ENCODE results near the gene CFAP52. TPM values are rescaled to one million over a fixed set of nuclear protein-coding genes. Genes with fewer than 3 reads are reported as not detected.
"Not testable (repeated sequence)": the region's sequence is repeated elsewhere in the genome, so short reads cannot be mapped to it uniquely, and the experiment has no call there.

CFAP52 gene
- total RNA-seq (2014; rRNA removed; shearing (Covaris generic); ENCODE audit: low replicate concordance): not detected in 2 replicates

- H3K36me3 ChIP-seq: no peaks in the 10 kb centered on the region
Observed at GRCh38 chr17:9576521-9577372, at the start of gene CFAP52. Gene CFAP52, plus strand, starts transcription at chr17:9576642. Its CDS starts 54 bp downstream, at chr17:9576696.

DNA sequence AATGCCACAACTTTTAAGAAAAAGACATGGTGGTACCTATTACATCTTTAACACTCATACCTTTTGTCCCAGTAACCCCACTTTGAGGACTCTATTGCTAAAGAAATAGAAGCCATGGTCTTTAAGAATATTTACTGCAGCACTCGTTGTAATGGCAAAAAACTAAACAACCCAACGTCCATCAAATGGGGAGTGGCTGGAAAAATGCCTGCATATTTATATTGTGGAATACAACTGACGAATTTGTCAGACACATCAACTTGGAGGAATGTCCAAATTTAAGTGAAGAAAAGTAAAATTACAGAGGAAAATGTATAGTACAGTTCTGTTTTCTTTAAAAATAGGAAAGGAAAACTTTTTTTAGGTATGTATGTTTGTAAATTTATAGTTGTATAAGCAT lies 48.7 kb upstream of the CFAP52 start:
- Histone ChIP-seq H3K27me3 (no peaks in the 10 kb centered on the region), H3K36me3 (no peaks in the 10 kb centered on the region), H3K4me3 (no peak overlapping the region), H3K9me3 (no peaks in the 10 kb centered on the region; the same call in 1 of the 2 replicates)
- no peak for DNase-seq

More at GRCh38 chr17:9576521-9577372, at the start of gene CFAP52:
- Histone ChIP-seq H3K4me3 (peak within 1 kb of the TSS; percentile 87), H3K27me3 (no peaks in the 10 kb centered on the region), H3K9me3 (no peaks in the 10 kb centered on the region)
- peak; percentile 55 for DNase-seq

- no peak for DNase-seq
- no peaks in the 10 kb centered on the region; the same call in 1 of the 2 replicates for H3K9me3 ChIP-seq
- no peaks in the 10 kb centered on the region for H3K27me3 ChIP-seq
- H3K4me3 ChIP-seq: no peak overlapping the region
- H3K36me3 ChIP-seq: no peaks in the 10 kb centered on the region
Observed at GRCh38 chr17:9529033-9529700, 47.3 kb upstream of the CFAP52 start.

DNA sequence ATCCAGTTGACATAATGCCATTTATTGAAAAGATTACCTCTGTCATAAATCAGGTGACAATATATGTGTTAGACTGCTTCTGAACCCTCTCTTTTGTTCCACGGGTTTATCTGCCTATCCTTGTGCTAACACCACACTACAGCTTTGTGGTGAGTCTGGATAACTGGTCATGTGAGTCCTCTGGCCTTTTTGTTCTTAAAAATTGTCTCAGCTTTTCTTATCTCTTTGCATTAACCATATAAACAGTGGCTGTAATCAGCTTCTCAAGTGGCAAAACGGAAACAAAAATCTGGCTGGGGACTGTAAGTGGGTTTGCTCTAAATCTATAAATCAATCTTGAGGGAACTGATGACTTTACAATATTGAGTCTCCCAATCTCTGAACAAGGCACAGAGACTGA lies 45.4 kb upstream of the CFAP52 start:
- Histone ChIP-seq H3K27me3 (no peaks in the 10 kb centered on the region), H3K4me3 (no peak overlapping the region), H3K9me3 (no peaks in the 10 kb centered on the region; the same call in 1 of the 2 replicates), H3K36me3 (no peaks in the 10 kb centered on the region)
- no peak for DNase-seq

DNA sequence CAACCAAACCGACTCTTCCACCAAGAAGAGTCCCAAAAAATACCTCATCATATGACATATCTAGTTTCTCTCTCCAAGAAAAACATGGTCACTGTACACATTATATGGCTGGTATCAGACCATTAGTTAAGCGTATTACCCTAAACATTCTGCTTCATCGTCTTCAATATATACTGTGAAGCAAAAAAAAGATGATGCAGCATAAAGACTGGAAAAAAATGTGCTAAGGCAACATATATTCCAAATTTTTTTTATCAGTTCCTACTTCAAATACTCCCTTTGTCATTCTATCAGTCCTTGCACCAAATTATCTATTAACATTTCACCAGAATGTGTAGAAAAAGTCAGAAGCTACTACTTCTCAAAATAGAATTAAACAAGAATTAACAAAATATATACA lies 43.7 kb upstream of the CFAP52 start:
- no peaks in the 10 kb centered on the region for H3K27me3 ChIP-seq

GRCh38 chr17:9533441-9533840 lies 43.0 kb upstream of the CFAP52 start:
- no peaks in the 10 kb centered on the region for H3K27me3 ChIP-seq
- DNase-seq: no peak
- H3K9me3 ChIP-seq: no peaks in the 10 kb centered on the region
- H3K36me3 ChIP-seq: no peaks in the 10 kb centered on the region
- no peak overlapping the region for H3K4me3 ChIP-seq

More for the DNA sequence above, 43.7 kb upstream of the CFAP52 start:
- DNase-seq: no peak
- Histone ChIP-seq H3K36me3 (no peaks in the 10 kb centered on the region), H3K9me3 (no peaks in the 10 kb centered on the region; the same call in 1 of the 2 replicates), H3K4me3 (no peak overlapping the region)

- H3K36me3 ChIP-seq: no peaks in the 10 kb centered on the region
- H3K9me3 ChIP-seq: no peaks in the 10 kb centered on the region
- no peak for DNase-seq
- no peak overlapping the region for H3K4me3 ChIP-seq
- H3K27me3 ChIP-seq: no peaks in the 10 kb centered on the region
Observed at GRCh38 chr17:9536061-9536460, 40.4 kb upstream of the CFAP52 start.

GRCh38 chr17:9537177-9537776 lies 39.2 kb upstream of the CFAP52 start:
- H3K9me3 ChIP-seq: no peaks in the 10 kb centered on the region
- no peak for DNase-seq
- no peak overlapping the region for H3K4me3 ChIP-seq
- H3K27me3 ChIP-seq: no peaks in the 10 kb centered on the region
- H3K36me3 ChIP-seq: no peaks in the 10 kb centered on the region

DNA sequence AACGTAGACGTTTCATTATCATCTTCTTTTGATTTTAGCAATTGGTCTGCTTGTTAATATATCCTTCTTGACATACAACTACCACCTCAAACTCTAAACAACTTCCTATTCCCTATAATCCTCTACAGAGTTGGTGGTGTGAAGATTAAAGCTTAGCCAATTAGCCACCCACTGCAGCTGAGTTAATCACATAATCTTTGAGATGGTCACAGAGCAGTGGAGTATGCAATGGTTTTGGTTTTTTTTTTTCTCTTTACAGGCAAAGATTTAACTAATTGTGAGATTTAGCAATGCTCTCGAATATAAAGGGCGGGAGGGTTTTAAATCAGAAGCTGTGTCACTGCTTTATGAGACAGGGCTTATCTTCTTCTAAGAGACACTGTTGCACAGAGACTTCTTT lies 37.8 kb upstream of the CFAP52 start:
- Histone ChIP-seq H3K36me3 (no peaks in the 10 kb centered on the region), H3K9me3 (no peaks in the 10 kb centered on the region), H3K4me3 (no peak overlapping the region), H3K27me3 (no peaks in the 10 kb centered on the region)
- no peak for DNase-seq

DNA sequence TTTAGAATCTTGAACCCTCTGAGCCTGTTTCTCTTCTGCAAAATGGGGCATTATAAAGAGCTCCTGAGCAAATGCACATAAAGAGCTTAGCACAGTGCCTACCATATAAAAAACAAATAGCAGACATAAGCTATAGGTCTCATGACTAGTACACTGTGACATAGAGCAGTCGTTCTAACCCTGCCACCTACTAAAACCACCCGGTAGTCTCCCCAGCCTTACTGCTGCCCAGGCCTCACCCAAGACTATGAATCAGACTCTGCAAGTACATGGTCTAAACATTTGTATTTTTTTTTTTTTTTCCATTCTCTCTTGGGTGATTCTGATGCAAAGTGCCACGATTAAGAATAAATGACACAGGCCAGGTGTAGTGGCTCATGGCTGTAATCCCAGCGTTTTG lies 34.7 kb upstream of the CFAP52 start:
- H3K4me3 ChIP-seq: no peak overlapping the region
- H3K36me3 ChIP-seq: no peaks in the 10 kb centered on the region
- DNase-seq: no peak
- H3K9me3 ChIP-seq: no peaks in the 10 kb centered on the region
- H3K27me3 ChIP-seq: no peaks in the 10 kb centered on the region

GRCh38 chr17:9544221-9544620 lies 32.2 kb upstream of the CFAP52 start:
- Histone ChIP-seq H3K36me3 (no peaks in the 10 kb centered on the region), H3K4me3 (no peak overlapping the region), H3K27me3 (no peaks in the 10 kb centered on the region), H3K9me3 (no peaks in the 10 kb centered on the region)
- peak; percentile 25 for DNase-seq

- no peak for DNase-seq
- H3K36me3 ChIP-seq: no peaks in the 10 kb centered on the region
- H3K27me3 ChIP-seq: no peaks in the 10 kb centered on the region
- no peaks in the 10 kb centered on the region for H3K9me3 ChIP-seq
- H3K4me3 ChIP-seq: no peak overlapping the region
Observed at GRCh38 chr17:9549215-9549614, 27.2 kb upstream of the CFAP52 start.

- H3K4me3 ChIP-seq: no peak overlapping the region
- no peaks in the 10 kb centered on the region for H3K36me3 ChIP-seq
- no peaks in the 10 kb centered on the region for H3K9me3 ChIP-seq
- DNase-seq: no peak
- no peaks in the 10 kb centered on the region for H3K27me3 ChIP-seq
Observed at GRCh38 chr17:9553181-9553580, 23.3 kb upstream of the CFAP52 start.

- Histone ChIP-seq H3K36me3 (no peaks in the 10 kb centered on the region), H3K9me3 (no peaks in the 10 kb centered on the region), H3K27me3 (no peaks in the 10 kb centered on the region), H3K4me3 (no peak overlapping the region)
- no peak for DNase-seq
Observed at GRCh38 chr17:9553596-9553995, 22.8 kb upstream of the CFAP52 start.

DNA sequence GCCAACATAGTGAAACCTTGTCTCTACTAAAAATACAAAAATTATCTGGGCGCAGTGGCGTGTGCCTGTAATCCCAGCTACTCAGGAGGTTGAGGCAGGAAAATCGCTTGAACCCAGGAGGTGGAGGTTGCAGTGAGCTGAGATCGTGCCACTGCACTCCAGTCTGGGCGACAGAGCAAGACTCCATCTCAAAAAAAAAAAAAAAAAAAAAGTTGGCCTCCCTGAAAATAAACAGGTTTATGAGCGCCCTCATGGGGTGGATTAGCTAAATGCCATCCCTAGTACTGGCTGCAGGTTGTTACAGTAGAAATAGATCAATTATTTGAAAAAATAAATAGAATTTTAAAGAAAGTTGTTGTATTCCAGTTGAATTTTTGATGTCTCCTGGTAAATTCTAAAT lies 21.7 kb upstream of the CFAP52 start:
- not testable (repeated sequence) for H3K9me3 ChIP-seq, H3K36me3 ChIP-seq, H3K4me3 ChIP-seq, H3K27me3 ChIP-seq
- DNase-seq: peak; percentile 24

GRCh38 chr17:9557161-9557755 lies 19.2 kb upstream of the CFAP52 start:
- no peak overlapping the region for H3K4me3 ChIP-seq
- DNase-seq: no peak
- H3K36me3 ChIP-seq: no peaks in the 10 kb centered on the region
- no peaks in the 10 kb centered on the region for H3K27me3 ChIP-seq
- H3K9me3 ChIP-seq: no peaks in the 10 kb centered on the region

GRCh38 chr17:9557857-9558256 lies 18.6 kb upstream of the CFAP52 start:
- no peak overlapping the region for H3K4me3 ChIP-seq
- no peaks in the 10 kb centered on the region for H3K27me3 ChIP-seq
- H3K9me3 ChIP-seq: no peaks in the 10 kb centered on the region
- DNase-seq: no peak
- no peaks in the 10 kb centered on the region for H3K36me3 ChIP-seq

Measured in MG63 (cell line).